Astrocyte (in vitro differentiated cells and primary cell): ENCODE data around the gene TACR1.

Experiments
- EZH2 ChIP-seq: IDR thresholded peaks from 2 replicates; pipeline ENCODE4 v1.6.1; 2012; ENCODE audit warnings: mild to moderate bottlenecking, low read length, inconsistent platforms; ENCODE audit not compliant: insufficient read depth
- TF ChIP-seq, protein P1 (sequence below): IDR thresholded peaks from 2 replicates; pipeline ENCODE4 v1.5.1; 2011; ENCODE audit warnings: low read depth, mild to moderate bottlenecking, inconsistent platforms, low read length, moderate library complexity; ENCODE audit not compliant: insufficient read depth

DNA sequence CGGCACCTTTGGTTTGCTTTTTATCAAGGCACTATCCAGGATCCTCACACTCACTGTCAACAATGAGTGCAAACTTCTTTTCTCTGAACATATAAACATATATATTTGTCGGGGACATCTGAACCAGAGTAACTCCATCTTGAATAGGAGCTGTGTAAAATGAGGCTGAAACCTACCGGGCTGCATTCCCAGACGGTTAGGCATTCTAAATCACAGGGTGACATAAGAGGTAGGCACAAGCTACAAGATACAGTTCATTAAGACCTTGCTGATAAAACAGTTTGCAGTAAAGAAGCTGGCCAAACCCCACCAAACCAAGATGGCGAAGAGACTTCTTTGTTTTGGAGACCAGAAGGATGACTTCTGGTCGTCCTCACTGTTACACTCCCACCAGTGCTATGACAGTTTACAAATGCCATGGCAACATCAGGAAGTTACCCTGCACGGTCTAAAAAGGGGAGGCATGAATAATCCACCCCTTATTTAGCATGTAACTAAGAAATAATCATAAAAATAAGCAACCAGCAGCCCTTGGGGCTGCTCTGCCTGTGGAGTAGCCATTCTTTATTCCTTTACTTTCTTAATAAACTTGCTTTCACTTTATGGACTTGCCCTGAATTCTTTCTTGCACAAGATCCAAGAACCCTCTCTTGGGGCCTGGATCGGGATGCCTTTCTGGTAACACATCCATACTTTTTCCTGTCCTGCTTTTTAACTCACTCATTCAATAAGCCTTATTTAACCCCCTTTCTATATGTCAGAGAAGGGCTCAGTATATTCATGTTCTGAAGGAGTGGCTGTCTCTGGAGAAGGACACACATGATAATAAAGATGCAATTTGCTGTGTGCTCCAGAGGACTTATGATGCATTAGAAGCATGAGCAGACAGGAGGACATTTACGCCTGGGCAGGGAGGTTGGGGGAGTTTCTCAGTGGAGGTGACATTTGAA lies 65.4 kb downstream of the TACR1 start:
- no peak for TF ChIP-seq EZH2
- TF ChIP-seq, protein P1, sequence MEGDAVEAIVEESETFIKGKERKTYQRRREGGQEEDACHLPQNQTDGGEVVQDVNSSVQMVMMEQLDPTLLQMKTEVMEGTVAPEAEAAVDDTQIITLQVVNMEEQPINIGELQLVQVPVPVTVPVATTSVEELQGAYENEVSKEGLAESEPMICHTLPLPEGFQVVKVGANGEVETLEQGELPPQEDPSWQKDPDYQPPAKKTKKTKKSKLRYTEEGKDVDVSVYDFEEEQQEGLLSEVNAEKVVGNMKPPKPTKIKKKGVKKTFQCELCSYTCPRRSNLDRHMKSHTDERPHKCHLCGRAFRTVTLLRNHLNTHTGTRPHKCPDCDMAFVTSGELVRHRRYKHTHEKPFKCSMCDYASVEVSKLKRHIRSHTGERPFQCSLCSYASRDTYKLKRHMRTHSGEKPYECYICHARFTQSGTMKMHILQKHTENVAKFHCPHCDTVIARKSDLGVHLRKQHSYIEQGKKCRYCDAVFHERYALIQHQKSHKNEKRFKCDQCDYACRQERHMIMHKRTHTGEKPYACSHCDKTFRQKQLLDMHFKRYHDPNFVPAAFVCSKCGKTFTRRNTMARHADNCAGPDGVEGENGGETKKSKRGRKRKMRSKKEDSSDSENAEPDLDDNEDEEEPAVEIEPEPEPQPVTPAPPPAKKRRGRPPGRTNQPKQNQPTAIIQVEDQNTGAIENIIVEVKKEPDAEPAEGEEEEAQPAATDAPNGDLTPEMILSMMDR: no peak
